WTC11 (cell line): Measurements from ENCODE around the gene DNMT3A.

Experiments
- JUN ChIP-seq: sonication (generic); formaldehyde crosslinking; IDR thresholded peaks from 2 replicates; pipeline ENCODE4 v1.8.0; 2023; ENCODE audit warnings: mild to moderate bottlenecking, missing genetic modification reagents
- NFYB ChIP-seq: sonication (generic); formaldehyde crosslinking; conservative IDR thresholded peaks from 2 replicates; pipeline ENCODE4 v1.8.0; 2022; ENCODE audit warnings: low read depth, missing genetic modification reagents
- TEAD4 ChIP-seq: sonication (generic); formaldehyde crosslinking; IDR thresholded peaks from 2 replicates; pipeline ENCODE4 v1.8.0; 2022; ENCODE audit warnings: mild to moderate bottlenecking, missing genetic modification reagents
- TF ChIP-seq, protein P1 (sequence below): fragments of 200-600 bp; IDR thresholded peaks from 2 replicates; pipeline ENCODE4 v1.8.0; 2022; ENCODE audit warnings: antibody characterized with exemption
- TF ChIP-seq, protein P2 (sequence below): sonication (generic); formaldehyde crosslinking; IDR thresholded peaks from 2 replicates; pipeline ENCODE4 v1.8.0; 2022; ENCODE audit warnings: mild to moderate bottlenecking, missing genetic modification reagents
- TF ChIP-seq, protein P3 (sequence below): sonication (generic); formaldehyde crosslinking; IDR thresholded peaks from 2 replicates; pipeline ENCODE4 v1.8.0; 2023; ENCODE audit warnings: missing genetic modification reagents

DNA sequence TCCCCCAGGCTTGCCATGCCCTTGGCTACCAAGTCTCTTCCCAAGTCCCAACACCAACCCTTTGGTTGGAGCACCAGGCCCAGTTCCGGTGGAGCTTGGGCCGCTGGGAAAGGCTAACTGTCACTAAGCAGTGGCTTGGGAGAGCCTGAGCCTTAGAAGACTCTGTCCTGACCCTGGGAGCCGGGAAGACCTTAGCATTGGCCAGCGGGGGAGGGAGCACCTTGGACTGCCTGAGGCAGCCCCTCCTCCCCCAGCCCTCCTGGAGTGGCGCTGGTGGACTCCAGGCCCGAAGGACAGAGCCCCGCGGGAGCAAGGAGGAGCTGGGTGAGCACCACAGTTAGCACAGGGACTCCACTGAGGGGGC is 110.8 kb downstream of the DNMT3A start:
- TF ChIP-seq, protein P1, sequence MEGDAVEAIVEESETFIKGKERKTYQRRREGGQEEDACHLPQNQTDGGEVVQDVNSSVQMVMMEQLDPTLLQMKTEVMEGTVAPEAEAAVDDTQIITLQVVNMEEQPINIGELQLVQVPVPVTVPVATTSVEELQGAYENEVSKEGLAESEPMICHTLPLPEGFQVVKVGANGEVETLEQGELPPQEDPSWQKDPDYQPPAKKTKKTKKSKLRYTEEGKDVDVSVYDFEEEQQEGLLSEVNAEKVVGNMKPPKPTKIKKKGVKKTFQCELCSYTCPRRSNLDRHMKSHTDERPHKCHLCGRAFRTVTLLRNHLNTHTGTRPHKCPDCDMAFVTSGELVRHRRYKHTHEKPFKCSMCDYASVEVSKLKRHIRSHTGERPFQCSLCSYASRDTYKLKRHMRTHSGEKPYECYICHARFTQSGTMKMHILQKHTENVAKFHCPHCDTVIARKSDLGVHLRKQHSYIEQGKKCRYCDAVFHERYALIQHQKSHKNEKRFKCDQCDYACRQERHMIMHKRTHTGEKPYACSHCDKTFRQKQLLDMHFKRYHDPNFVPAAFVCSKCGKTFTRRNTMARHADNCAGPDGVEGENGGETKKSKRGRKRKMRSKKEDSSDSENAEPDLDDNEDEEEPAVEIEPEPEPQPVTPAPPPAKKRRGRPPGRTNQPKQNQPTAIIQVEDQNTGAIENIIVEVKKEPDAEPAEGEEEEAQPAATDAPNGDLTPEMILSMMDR = no peak
- TF ChIP-seq TEAD4 (CRISPR knock-in tag) (no peak), JUN (CRISPR knock-in tag) (no peak), NFYB (no peak)
- TF ChIP-seq, protein P2, sequence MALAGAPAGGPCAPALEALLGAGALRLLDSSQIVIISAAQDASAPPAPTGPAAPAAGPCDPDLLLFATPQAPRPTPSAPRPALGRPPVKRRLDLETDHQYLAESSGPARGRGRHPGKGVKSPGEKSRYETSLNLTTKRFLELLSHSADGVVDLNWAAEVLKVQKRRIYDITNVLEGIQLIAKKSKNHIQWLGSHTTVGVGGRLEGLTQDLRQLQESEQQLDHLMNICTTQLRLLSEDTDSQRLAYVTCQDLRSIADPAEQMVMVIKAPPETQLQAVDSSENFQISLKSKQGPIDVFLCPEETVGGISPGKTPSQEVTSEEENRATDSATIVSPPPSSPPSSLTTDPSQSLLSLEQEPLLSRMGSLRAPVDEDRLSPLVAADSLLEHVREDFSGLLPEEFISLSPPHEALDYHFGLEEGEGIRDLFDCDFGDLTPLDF (CRISPR knock-in tag) = no peak
- TF ChIP-seq, protein P3, sequence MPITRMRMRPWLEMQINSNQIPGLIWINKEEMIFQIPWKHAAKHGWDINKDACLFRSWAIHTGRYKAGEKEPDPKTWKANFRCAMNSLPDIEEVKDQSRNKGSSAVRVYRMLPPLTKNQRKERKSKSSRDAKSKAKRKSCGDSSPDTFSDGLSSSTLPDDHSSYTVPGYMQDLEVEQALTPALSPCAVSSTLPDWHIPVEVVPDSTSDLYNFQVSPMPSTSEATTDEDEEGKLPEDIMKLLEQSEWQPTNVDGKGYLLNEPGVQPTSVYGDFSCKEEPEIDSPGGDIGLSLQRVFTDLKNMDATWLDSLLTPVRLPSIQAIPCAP (CRISPR knock-in tag) = no peak
